Measurements from ENCODE around the gene SLC2A6.

DNA sequence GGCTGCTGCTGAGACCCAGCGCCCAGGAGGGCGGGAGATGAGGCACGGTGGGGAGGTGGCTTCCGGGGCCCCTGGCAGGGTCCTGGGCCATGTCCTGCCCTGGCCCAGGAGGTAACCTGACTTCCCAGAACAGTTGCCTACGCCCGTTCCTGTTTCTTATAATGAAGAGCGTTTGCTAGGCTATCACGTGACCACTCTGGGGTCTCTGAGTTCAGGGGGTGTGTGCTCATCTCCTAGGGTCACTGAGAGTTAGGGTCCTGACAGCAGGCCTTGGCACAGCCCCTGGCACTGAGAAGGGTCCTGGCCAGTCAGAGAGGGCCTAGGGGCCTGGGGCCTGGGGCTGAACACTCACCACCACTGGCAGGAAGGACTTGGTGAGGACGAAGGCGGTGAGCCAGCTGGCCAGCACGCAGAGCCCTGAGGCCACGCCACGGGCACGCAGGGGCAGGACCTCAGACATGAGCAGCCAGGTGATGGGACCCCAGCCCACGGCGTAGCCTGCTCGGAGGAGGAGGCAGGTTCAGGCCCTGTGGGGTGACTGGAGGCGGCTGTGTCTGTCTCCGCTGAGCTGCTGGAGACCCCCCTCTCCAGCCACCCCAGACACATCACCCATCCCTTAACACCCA is 6.0 kb downstream of the SLC2A6 start:
- TF ChIP-seq CTCF (IDR thresholded peaks at IDR 0.05) (no peak), POLR2A (IDR thresholded peaks at IDR 0.05) (no peak), EP300 (IDR thresholded peaks at IDR 0.05) (no peak)
